GM10248 (cell line): ENCODE measurements around the gene SLC36A3.
"Not testable (repeated sequence)": the region's sequence is repeated elsewhere in the genome, so short reads cannot be mapped to it uniquely, and the experiment has no call there.

Experiments used
- CTCF ChIA-PET: fragments of 300-600 bp; sonication (Branson Sonifier 250); formaldehyde crosslinking; extraction: SDS; loops from one replicate; lab custom pipeline; 2021; ENCODE audit warnings: antibody characterized with exemption; lab: Yijun Ruan, JAX
- POLR2A ChIA-PET: fragments of 350-650 bp; sonication (Branson Sonifier 250); formaldehyde crosslinking; extraction: SDS; loops from one replicate; lab custom pipeline; 2020; ENCODE audit warnings: antibody characterized with exemption; lab: Yijun Ruan, JAX
- DNase-seq: peaks from one replicate; pipeline ENCODE4 v3.0.0; 2012; ENCODE audit errors: extremely low spot score
- CTCF ChIP-seq: IDR thresholded peaks from 2 replicates; pipeline ENCODE4 v1.5.1; 2012; ENCODE audit warnings: mild to moderate bottlenecking, low read depth; ENCODE audit errors: extremely low read depth, missing control alignments, control extremely low read depth

The SLC36A3 gene

DNA sequence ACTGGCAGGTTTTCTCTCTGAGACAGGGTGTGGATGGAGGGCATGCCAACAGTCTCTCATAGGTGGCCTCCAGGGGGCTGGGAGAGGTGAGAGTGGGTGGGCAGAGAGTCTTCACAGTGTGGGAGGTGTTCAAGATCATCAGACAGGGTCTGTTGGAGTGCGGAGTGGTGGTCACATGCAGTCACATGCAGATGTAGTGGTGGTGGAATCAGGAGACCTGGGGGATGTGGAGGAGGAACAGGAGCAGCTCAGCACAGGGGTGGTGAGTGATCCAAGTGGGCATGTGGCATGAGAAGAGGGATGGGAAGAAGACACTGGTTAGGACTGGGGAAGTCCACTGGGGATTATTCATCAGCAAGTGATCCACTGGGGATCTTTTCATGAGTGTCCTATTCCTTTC, 44.8 kb downstream of the SLC36A3 start:
- CTCF ChIA-PET, result interaction anchor here (0.9 to 2.8 kb wide), 3 partner anchors 10 to 21 kb away, joined by 3 to 12 read pairs (median 3); no protein-coding TSS in a partner anchor
- POLR2A ChIA-PET, result interaction anchor here (0.7 kb wide), 1 partner anchor 47 kb away, joined by 6 read pairs; no protein-coding TSS in a partner anchor
- no peak for DNase-seq
- no peak for TF ChIP-seq CTCF

DNA sequence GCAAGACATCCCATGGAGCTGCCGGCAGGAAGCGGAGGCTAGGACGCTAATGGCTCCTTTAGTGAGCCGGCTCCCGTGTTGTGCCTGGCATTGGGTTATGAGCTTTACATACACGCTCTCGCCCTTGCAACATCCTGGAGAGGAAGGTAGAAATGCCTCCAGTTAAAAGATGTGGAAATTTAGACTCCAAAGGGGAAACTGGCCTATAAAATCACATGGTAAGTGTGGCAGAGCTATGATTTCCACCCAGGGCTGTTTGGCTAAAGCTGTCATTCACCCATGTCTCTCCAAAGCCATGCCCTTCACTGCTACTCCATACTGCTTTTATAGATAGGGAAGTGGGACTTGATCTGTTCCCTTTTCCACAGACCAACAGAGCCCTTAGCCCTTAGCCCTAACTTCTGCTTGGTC, 45.4 kb downstream of the SLC36A3 start:
- ChIA-PET CTCF (interaction anchor here (0.7 to 2.8 kb wide), 7 partner anchors 11 to 190 kb away, joined by 3 to 12 read pairs (median 3); partner anchors contain the start of gene SLC36A1), POLR2A (interaction anchor here (0.7 kb wide), 1 partner anchor 47 kb away, joined by 6 read pairs; no protein-coding TSS in a partner anchor)
- no peak for DNase-seq
- TF ChIP-seq CTCF, result no peak

DNA sequence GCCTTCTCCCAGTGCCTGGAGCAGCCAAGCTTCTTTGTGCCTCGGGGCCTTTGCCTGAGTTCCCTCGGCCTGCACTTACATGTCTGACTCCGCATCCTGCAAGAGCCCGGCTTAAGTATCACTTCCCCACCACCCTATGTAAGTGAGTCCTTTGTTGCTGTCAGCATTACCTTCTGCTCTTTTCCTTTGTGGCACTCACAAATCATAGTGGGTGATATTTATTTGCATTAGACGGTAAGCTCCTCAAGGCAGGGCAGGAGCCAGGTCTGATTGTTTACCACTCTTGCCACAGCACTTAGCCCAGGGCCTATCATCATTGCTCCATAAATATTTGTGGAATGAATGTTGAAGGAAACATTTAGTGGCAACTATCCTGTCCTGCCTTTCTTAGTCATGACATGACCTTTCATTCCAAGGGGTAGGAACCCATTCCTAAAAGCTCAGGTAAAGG, 45.8 kb downstream of the SLC36A3 start:
- CTCF ChIA-PET, result interaction anchor here (0.7 to 2.8 kb wide), 14 partner anchors 11 to 495 kb away, joined by 3 to 12 read pairs (median 3); partner anchors contain the start of gene SLC36A1
- no peak for TF ChIP-seq CTCF
- POLR2A ChIA-PET, result interaction anchor here (1.4 kb wide), 1 partner anchor 44 kb away, joined by 5 read pairs; no protein-coding TSS in a partner anchor
- DNase-seq, result peak; percentile 62

- TF ChIP-seq CTCF, result no peak
- peak; percentile 74 for DNase-seq
- CTCF ChIA-PET, result interaction anchor here (1.0 to 3.4 kb wide), 5 partner anchors 10 to 204 kb away, joined by 3 to 12 read pairs (median 3); no protein-coding TSS in a partner anchor
- POLR2A ChIA-PET, result interaction anchor here (3.6 kb wide), 1 partner anchor 42 kb away, joined by 53 read pairs; no protein-coding TSS in a partner anchor
Measured at GRCh38 chr5:151255621-151256286, 47.8 kb downstream of the SLC36A3 start.

GRCh38 chr5:151254990-151255389, 48.6 kb downstream of the SLC36A3 start:
- CTCF ChIA-PET, result interaction anchor here (1.0 to 3.4 kb wide), 10 partner anchors 11 to 203 kb away, joined by 3 to 12 read pairs (median 4); no protein-coding TSS in a partner anchor
- POLR2A ChIA-PET, result interaction anchor here (3.6 kb wide), 1 partner anchor 42 kb away, joined by 53 read pairs; no protein-coding TSS in a partner anchor

DNA sequence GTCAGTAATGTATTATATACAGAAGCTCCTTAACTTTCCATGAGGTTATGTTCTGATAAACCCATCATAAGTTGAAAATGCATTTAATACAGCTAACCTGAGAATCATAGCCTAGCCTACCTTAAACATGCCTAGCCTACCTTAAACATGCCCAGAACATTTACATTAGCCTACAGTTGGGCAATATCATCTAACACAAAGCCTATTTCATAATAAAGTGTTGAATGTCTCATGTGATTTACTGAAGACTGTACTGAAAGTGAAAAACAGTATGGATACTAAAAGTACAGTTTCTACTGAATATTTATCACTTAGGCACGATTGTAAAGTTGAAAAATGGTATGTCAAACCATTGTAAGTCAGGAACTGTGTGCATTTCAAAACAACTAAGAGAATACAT, 49.0 kb downstream of the SLC36A3 start:
- DNase-seq, result no peak
- ChIA-PET CTCF (interaction anchor here (1.0 to 3.4 kb wide), 12 partner anchors 11 to 203 kb away, joined by 3 to 12 read pairs (median 4); no protein-coding TSS in a partner anchor), POLR2A (interaction anchor here (1.0 to 3.6 kb wide), 2 partner anchors 16 to 41 kb away, joined by 3 to 53 read pairs; no protein-coding TSS in a partner anchor)
- no peak for TF ChIP-seq CTCF

More at GRCh38 chr5:151254990-151255389, 48.6 kb downstream of the SLC36A3 start:
- DNase-seq, result not testable (repeated sequence)
